GM21390 (cell line): ENCODE measurements around the gene POMGNT1.
A peak's percentile ranks its signal among the peaks of the same experiment; 100 is the strongest.

Experiments
- ATAC-seq: cut with Tn5 transposase; IDR thresholded peaks from one replicate; pipeline ENCODE4 v1.9.1; 2021; ENCODE audit not compliant: unreplicated experiment

The POMGNT1 gene

GRCh38 chr1:46183926-46184557 lies 14.2 kb downstream of the POMGNT1 start:
- no peak for ATAC-seq

DNA sequence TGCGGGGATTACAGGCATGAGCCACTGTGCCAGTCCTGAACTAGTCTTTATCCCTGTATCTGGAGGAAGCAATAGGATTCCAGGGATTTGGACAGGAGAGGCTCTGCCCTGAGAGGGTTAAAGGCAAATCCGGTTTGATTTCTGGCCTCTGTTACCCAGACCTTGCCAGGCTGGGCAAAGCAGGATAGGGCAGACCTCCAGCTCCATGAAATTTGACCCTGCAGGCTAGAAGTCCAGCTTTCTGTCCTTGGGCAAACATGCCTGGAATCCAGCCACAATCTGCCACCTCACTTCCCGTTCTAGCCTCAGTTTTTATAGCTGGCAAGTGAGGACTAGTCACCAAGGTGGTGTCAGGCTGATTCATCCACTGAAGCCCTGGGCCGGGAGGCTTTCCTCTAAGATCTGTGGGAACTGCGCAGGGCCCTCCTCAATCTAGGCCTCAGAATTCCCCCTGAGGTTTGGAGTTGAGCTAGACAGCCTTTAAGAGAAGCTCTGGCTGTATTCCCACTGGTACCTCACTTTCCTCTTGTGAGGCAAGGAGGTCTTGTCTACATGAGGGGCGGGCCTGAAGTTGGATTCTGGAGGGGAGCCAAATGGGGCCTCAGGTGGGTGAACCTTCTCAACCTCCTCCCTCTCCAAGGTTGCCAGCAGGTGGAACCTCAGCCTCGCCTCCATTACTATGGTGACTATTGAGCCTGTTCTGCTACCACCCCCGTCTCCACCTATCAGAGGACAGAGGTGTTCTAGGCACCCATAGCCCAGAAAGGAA lies 15.0 kb downstream of the POMGNT1 start:
- no peak for ATAC-seq

GRCh38 chr1:46181343-46182260 lies 16.6 kb downstream of the POMGNT1 start:
- no peak for ATAC-seq

GRCh38 chr1:46180082-46180616 lies 18.1 kb downstream of the POMGNT1 start:
- no peak for ATAC-seq

DNA sequence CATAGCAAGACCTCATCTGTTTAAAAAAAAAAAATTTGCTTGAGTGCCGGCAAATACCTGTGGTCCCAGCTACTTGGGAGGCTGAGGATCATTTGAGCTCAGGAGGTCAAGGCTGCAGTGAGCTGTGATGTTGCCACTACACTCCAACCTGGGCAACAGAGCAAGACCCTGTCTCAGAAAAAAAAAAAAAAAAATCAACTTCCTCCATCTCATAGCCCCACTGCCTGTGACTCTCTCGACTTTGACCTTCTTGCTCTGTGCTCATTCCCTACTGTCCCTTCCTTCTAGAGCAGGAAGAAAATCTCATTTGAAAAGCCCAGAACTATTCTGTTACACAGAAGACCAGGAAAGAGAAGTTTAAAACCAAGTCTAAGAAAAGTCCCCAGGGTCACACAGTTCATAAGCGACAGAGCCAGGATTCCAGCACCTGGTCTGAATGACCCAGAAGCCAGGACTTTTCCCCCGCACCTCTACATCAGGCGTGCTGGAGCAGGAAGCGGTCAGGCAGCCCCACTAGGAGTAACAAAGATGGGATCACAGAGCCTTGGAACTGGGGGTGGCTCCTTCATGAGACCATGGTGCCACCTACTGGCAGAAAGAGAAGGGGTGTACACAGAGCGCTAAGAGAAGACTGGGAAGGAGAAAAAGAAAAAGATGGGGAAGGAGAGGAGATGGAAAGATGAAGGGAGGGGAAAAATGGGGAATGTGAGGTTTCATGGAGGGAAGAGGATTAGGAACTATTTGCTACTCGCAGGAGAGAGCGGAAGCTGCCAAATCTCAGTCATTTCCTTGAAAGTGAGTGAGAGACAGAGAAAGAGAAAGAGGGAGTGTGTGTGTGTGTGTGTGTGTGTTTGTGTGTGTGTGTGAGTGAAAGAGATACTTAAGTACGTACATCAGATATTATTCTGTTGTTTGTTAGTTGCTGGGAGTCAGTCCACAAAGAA lies 18.8 kb downstream of the POMGNT1 start:
- peak; percentile 68 for ATAC-seq

GRCh38 chr1:46176211-46176865 lies 21.9 kb downstream of the POMGNT1 start, which contains the start of gene P3R3URF:
P3R3URF (minus strand) TSS chr1:46176488; CDS start chr1:46176471, 17 bp downstream.
- ATAC-seq, result no peak

GRCh38 chr1:46175243-46175642 lies 23.0 kb downstream of the POMGNT1 start:
- ATAC-seq, result no peak

DNA sequence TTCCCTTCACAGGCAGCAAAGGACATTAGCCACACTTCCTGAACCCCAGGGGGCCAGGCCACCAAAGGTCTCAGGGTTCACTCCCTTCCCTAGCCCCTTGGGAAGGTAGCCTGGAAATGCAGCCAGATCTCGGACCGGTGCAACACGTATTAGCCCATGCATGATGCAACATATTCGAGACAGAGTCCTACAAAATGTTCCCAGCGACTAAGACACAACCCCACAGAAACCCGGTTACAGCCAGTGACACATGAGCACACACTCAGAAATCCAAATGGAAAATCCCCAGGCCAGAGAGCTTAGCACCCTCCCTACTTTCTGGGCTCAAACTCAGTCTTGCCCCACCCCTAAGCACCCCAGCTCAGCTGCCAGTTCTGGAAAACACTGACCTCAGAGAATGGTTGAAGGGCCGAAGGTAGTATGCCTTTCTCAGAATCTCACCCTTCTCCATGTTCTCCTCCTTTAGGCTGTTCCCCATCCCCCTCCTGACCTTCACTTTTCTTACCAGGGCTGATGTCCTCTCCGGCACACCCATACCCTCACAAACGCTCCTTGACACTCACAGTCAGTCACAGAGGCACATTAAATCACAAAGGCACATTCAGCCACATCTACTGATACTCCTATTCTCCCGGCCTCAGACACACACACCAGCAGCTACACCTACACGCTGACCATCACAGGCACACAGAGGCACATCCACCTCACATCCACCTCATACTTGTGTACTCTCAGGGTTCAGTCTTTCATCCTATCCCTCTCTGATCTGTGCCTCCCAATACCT lies 23.6 kb downstream of the POMGNT1 start, which contains the start of gene TSPAN1:
Gene TSPAN1 (plus strand): TSS at position 640 of the 784 bp plus-strand sequence. CDS start 6,021 bp downstream, outside the sequence.
- no peak for ATAC-seq

DNA sequence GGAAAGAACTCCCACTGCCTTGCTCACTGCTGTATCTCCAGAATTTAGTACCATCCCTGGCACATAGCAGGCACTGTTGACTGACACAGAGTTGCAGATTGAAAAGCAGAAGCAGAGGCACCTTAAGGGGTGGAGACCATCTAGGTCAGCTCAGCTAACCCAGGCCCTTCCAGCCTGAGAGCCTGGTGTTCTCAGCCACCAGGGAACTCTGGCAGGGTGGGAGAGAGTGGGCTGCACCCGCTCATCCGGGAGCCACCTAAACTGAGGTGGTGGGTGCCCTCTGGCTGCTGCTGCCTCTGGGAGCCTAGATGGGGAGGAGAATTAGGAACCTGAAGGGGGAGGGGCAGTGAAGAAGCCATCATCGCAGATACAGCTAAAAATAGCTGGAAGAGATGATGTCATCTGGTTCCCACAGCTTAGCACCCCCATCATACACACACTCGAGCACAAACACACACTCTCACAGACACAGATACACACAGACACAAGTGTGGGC lies 24.8 kb downstream of the POMGNT1 start:
- ATAC-seq, result no peak

- ATAC-seq, result no peak
Measured at GRCh38 chr1:46172321-46172720, 25.9 kb downstream of the POMGNT1 start.

- no peak for ATAC-seq
Measured at GRCh38 chr1:46171871-46172270, 26.4 kb downstream of the POMGNT1 start.

DNA sequence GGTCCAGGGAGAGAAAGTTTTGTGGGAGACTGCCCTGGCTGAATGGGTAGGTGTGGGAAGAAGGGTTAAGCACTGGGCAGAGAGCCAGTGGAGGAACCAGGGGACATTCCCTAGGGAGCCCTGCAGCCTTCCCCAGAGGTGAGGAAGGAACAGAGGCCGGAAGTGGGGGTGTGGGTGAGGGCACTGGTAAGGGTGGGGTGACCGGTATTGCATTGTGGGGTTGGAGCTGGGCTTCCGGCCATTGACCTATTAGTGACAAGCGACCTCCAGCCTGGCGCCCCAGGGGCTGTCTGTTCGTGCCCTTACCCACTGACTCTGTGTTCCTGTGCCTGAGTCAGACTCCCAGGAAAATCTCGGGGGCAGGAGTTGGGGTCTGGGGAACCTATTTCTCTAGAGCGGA lies 26.9 kb downstream of the POMGNT1 start:
- ATAC-seq, result no peak

DNA sequence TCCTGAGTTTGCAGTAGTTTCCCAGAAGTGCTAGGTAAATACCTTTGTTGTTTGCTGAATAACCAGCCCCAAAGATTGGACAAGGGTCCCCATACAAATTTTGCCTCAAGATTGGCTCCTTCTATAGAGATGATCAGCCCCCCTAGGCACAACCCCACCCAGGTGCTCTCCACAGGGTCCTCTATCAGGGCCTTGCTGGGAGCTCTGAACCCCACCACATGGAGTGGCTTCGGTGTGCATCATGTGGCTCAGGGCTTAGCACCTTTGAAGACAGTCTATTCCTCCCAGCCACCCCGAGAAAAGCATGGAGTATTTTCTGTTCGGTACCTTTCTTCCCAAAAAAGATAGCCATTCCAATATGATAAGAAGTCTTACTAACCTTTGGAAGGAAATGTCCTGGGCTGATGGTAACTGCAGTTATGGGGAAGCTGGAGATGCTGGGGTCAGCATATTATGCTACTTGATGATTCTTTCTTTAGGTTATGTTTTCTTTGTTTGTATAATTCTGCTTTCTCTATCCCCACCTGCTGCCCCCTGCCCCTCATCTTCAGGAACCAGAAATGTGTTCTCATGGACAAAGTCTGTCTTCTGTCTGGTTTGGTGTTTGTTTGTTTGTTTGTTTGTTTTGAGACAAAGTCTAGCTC lies 28.3 kb downstream of the POMGNT1 start:
- no peak for ATAC-seq

- no peak for ATAC-seq
Measured at GRCh38 chr1:46168477-46168876, 29.8 kb downstream of the POMGNT1 start.

GRCh38 chr1:46166521-46167462 lies 31.4 kb downstream of the POMGNT1 start:
- ATAC-seq, result peak; percentile 55

DNA sequence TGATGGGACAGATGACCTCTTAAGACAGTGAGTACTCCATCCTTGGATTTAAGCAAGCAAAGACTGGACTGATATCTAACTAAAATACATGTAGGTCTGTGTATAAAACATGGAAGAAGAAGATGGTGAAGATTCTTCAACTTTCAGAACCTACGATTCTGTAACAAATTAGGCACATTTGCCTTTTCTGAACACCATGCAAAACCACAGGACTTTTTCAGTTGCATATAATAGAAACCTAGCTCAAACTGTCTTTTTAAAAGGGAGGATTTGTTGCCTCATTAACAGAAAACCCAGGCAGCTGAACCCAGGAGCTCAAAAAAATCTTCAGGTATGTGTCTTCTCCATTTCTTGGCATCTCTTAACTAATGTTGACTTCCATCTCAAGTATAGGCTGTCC lies 38.0 kb downstream of the POMGNT1 start:
- no peak for ATAC-seq

GRCh38 chr1:46159516-46159915 lies 38.7 kb downstream of the POMGNT1 start:
- no peak for ATAC-seq
